NCI-H146 treated with DMSO at 0.1 percent for 48 hours (cell line): Measurements from ENCODE around the gene NUDT16L1.
A peak's percentile ranks its signal among the peaks of the same experiment; 100 is the strongest.

Experiments used
- DNase-seq: peaks from one replicate; lab custom pipeline; 2025; ENCODE audit not compliant: unreplicated experiment; lab: John Stamatoyannopoulos, UW

The NUDT16L1 gene

DNA sequence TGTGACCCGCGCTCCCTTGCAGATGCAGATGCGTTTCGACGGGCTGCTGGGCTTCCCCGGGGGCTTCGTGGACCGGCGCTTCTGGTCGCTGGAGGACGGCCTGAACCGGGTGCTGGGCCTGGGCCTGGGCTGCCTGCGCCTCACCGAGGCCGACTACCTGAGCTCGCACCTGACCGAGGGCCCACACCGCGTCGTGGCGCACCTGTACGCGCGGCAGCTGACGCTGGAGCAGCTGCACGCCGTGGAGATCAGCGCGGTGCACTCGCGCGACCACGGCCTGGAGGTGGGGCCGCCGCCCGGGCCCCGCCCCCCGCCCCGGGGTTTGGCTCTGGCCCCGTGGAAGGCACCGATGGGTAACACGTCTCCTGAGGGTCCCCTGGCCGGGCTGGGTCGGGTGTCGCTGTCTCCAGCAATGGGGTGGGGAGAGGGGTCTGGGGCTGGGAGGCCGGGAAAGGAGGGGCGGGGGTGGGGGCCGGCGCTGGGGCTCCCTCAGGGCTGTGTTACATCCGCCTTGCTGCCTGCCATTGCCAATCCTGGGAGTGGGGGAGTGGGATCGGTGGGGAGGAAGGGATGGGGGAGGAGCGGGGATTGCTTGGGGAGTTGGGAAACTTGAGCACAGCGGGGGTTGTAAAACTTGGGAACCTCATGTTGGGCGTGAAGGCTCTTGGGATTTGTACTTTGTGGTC, 737 bp downstream of the NUDT16L1 start:
- DNase-seq, result peak; percentile 10

DNA sequence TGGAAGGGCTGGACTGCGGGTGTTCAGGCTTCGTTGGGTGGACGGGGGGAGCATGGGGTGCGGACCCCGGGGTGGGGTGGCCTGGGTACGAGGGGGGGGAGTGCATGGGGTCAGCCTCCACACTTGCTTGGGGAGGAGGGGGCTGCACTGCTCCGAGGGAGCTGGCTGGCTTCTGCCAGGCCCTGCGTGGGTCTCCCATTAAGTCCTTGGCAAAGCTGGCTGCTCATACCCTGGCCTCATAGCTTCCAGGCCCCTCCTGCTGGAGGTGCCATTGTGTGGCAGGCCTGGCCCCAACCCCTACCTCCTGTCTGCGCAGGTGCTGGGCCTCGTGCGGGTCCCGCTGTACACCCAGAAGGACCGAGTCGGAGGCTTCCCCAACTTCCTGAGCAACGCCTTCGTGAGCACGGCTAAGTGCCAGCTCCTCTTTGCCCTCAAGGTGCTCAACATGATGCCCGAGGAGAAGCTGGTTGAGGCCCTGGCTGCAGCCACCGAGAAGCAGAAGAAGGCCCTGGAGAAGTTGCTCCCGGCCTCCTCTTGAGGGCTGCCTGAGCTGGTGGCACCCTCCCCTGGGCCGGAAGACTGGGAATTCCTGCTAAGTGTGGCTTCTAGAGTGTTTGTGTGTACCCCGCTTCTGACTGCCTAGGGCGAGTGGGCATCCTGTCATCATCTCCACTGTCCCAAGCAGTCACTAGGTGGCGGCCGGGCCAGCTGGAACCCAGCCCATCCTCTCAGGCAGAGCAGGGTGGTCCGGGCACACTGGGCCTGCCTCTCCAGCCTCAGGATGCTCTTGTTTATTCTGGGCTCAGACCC, 1.5 kb downstream of the NUDT16L1 start:
- DNase-seq, result no peak

- no peak for DNase-seq
Observed at GRCh38 chr16:4695473-4696171, 2.3 kb downstream of the NUDT16L1 start.

- no peak for DNase-seq
Observed at GRCh38 chr16:4696172-4696904, 3.0 kb downstream of the NUDT16L1 start.

DNA sequence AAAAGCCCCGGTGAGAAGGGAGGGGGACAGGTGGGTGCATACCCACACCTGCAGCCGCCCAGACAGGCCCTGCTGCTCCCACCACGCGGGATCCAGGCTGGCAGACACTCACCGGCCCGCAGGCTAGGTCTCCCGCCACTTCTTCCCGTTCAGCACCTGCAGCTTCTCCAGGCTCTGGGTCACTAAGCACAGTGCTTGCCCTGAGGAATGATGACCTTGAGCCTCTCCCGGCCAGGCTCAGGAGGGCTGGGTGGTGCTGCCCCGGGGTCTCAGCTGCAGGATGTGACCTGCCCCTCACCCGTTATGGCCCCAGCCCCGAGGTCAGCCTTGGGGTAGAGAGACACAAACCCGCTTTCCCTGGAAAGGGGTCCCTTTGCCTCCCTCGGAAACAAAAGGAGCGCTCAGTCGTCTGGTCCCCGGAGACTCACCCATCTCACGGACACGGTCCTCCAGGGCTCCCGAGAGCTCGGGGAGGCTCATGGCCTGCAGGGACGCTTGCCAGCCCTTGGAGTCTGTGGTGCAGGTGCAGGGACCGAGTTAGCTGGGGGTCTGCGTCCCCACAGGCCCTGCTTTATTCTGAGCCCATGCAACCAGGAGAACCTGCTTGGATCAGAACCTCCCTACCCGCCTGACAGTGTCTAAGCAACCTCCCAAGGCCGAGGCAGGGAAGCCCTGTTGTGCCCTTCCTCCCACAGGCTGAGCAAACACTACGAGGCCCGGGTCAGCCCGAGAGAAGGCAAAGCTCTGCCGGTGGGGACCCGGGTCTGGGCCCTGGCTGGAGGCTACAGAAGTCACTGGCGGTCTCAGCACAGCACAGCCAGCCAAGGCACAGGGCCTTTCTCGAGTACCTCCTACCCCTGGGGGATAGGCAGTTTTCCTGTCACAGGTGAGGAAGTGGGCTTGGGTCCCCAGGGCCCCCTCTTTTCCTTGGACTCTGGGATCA, 3.8 kb downstream of the NUDT16L1 start:
- DNase-seq, result no peak

DNA sequence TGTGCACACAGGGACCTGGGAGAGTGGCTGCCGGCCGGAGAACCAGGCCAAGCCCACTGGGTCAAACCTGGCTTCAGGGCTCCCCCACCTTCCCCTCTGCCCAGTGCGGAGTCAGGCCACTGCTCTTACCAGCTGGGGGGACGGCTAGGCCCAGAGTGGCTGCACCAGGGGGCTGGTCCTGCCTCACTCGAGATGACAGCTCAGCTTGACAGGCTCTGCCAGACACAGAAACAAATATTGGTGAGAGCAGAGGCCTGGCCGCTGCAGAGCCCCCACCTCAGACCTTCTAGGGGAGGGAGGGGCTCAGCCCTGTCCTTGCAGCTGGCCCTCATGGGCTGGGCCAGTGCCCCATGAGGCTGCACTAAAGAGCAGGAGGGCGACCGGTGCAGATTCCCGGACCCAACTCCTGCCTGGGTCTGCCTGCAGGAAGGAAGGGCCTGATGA, 4.5 kb downstream of the NUDT16L1 start:
- no peak for DNase-seq

DNA sequence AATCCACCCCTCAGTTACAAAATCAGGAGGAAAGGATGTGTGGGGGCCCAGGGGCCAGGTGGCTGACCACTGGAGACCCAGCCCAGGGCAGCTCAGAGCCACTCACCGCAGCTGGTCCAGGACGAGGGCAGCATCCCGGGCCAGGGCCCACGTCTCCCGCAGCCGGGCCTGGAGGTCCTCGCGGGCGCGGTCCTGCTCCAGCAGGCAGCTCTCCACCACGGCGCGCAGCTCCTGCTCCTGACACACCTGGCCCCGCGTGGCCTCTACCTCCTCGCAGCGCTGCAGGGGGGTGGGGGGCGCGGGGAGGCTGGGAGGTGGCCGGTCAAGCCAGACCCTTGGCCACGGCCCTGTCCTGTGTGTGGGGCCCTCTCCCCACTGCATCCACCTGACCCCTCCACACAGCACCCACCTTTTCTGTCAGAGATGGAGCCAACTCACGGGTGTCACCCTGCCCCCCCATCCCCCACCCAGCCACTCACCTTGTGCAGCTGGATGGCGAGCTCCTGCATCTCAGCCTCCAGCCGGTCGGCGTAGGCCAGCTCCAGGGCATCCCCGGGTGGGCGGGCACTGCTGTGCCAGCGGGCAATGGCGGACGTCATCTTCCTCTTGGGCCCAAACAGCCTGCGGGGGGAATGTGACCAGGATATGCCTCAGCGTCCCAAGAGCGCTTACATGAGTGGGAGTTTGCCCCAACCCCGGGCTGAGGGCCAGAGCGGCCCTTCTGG, 5.1 kb downstream of the NUDT16L1 start:
- DNase-seq, result no peak

DNA sequence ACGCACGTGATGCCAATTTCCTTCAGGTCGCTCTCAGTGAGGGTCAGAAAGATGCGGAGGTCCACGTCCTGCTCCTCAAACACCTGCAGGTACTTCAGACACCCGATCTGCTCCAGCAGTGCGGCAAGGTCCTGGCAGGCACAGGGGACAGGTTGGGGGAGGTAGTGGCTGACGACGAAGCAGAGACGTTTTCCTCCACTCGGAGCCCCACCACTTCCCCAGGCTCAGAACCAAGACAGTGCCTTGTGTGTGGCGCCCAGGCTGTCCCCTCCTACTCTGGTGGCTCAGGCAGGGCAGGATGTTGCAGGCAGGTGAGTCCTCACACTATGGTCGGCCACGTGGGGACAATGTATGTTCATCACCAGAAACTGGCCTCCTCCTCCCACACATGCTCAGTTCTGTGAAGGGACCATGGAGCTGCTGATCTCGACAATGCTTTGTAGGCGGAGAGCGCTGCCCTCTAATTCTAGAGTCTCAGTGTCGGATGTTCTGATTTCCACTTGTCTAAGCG, 5.7 kb downstream of the NUDT16L1 start:
- no peak for DNase-seq

DNA sequence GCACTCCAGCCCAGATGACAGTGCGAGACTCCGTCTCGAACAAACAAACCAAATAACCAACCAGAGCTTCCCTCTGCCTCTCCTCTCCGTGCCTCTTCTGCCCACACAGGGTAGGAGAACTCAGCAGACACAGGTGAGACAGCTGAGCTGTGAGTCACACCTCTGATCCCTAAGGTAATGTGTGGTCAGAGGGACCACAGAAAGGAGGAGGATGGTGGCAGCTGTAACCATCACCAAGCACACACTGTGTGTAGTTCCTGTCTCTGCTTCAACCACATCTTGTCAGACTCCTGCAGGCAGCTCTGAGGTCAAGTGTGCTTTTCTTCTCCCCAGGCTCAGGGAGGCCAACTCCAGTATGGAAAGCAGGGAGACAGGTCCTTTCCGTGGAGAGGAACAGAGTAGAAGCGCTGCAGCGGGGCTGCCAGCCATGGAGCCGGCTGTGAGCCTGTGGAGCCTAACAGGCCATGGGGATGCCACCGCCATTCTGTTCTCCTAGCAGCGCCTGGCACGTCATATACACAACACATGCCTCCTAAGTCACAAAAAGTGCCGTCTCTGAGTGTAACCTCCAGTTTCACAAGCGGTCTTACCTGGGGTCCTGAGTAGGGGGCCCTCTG, 7.1 kb downstream of the NUDT16L1 start:
- no peak for DNase-seq

DNA sequence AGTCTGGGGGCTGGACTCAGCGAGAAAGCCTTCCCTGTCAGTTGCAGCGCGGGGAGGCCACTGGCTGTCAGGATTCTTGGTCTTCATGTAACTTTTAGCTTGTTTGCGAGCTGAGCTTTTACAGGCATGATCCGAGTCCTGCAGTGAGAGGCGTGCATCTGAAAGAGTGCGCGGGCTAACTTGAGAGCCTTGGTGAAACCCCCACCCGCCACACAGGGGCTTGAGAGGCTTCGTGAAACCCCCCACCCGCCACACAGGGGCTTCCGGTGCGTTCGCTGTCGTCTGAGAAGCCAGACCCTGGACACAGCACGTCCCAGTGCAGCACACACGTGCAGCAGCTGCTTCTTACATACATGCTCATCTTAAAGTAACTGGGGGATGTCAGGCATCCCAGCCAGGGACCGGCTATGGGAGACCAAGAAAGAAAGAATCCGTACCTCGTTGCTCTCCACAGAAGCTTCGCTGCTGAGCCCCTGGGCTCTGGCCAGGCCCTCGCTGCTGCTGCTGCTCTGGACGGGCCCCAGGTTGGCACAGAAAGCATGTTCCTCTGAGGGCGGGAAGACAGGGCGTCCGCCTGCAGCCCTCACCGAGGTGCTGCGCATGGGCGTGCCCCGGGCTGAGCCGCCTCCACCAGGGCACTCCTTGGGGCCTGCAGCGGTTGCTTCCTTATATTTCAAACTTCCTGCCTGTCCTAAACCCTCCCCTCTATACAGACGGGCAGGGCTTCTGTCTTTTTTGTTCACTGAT, 7.8 kb downstream of the NUDT16L1 start:
- DNase-seq, result no peak

GRCh38 chr16:4701791-4702465, 8.6 kb downstream of the NUDT16L1 start:
- DNase-seq, result no peak

- no peak for DNase-seq
Observed at GRCh38 chr16:4702466-4702808, 9.1 kb downstream of the NUDT16L1 start.

GRCh38 chr16:4703906-4704305, 10.5 kb downstream of the NUDT16L1 start:
- no peak for DNase-seq

DNA sequence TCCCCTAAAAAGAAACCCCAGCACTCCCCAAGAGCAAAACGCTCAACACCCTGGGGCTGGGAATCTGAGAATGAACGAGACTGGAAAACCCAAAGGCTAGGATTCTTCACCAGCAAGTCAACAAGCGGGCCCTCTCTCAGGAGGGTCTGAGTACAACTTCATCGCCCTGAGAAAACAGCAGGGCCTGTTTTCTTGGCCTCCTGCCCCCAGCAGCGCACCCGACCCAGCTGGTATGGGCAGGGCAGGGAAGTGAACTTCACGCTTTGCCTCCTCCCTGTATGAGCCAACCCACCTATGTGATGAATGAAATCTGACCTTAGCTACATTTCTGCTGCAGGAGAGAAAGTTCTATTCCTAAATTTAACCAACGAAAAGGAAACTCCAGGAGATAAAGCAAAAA, 11.1 kb downstream of the NUDT16L1 start:
- DNase-seq, result no peak

GRCh38 chr16:4704913-4705312, 11.6 kb downstream of the NUDT16L1 start:
- no peak for DNase-seq

- DNase-seq, result no peak
Observed at GRCh38 chr16:4706871-4707270, 13.5 kb downstream of the NUDT16L1 start.

DNA sequence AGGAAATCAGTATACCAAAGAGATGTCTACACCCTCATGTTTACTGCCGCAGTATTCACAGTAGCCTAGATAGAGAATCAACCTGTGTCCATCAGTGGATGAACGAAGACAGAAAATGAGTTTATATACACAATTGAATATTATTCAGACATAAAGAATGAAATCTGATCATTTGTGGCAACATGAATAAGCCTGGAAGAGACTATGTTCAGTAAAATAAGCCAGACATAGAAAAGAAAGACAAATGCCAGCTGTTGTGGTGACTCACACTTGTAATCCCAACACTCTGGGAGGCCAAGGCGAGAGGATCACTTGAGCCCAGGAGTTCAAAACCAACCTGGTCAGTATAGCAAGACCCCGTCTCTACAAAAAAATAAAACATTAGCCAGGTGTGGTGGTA, 16.1 kb downstream of the NUDT16L1 start:
- no peak for DNase-seq
